GM19239 (cell line): ENCODE measurements around the gene PPP1R18.

Source experiments
- DNase-seq: peaks from one replicate; pipeline ENCODE4 v3.0.0; 2011; ENCODE audit warnings: low spot score; ENCODE audit not compliant: insufficient read length
- FAIRE-seq: peaks from 2 replicates; lab custom pipeline; 2011; peaks lifted over from hg19 to GRCh38; lab: Jason Lieb, UNC

The PPP1R18 gene

GRCh38 chr6:30640481-30640880 is 46.0 kb downstream of the PPP1R18 start:
- FAIRE-seq (no peak), DNase-seq (no peak)

- no peak for DNase-seq
- FAIRE-seq: no peak
Observed at GRCh38 chr6:30635834-30636233, 50.6 kb downstream of the PPP1R18 start.

GRCh38 chr6:30626484-30627366 is 59.7 kb downstream of the PPP1R18 start, which contains the start of gene ATAT1:
TSS of gene ATAT1 (plus strand) at chr6:30626874.
- FAIRE-seq (peak; percentile 91), DNase-seq (peak; percentile 82)
